ENCODE measurements around the gene ACSL1.
A peak's percentile ranks its signal among the peaks of the same experiment; 100 is the strongest.

Gene ACSL1

GRCh38 chr4:184825896-184826690, at the start of gene ACSL1:
Gene ACSL1, minus strand, starts transcription at chr4:184825968. Its CDS starts 22,454 bp downstream, at chr4:184803514.
- peak; percentile 58 to 61 for DNase-seq (ENCODE audit: low read depth in 2 of 2)

- DNase-seq (ENCODE audit: low read depth in 2 of 2), result no peak
Observed at GRCh38 chr4:184873054-184873453, 47.3 kb upstream of the ACSL1 start.

DNA sequence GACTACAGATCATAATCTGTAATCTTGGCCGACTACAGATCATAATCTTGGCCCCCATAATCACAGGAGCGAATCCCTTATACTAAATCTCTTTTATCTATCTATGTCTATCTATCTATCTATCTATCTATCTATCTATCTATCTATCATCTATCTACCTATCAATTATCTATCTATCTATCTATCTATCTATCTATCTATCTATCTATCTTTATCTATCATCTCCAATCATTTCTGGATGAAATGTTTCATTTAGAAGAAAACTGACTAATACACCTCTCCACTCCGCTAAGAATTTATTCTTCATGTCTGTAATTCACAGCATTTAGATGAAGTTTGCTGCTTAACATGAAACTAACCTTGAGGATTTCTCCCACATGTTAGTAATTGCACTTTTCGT, 45.0 kb upstream of the ACSL1 start:
- no peak for DNase-seq (ENCODE audit: low read depth in 2 of 2)

DNA sequence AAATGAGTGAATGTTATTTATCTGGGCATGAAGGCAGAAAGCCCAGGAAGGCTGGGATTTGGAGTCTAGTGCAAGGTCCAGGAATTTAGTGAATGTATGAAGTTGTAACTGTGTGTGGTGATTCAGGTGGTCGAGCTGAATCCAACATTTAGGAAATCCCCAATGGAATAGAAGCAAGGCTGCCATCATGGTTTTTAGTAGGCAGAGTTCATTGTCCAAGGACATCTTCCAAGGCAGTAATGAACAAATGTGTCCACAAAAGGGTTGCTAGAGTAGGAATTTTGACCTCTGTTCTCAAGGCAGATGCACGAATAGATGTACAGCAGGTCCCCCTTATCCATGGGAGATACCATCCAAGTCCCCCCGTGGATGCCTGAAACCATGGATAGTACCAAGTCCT, 42.9 kb upstream of the ACSL1 start:
- no peak for DNase-seq (ENCODE audit: low read depth in 2 of 2)

GRCh38 chr4:184863916-184864315, 38.1 kb upstream of the ACSL1 start:
- DNase-seq (ENCODE audit: low read depth in 2 of 2), result no peak

GRCh38 chr4:184861047-184861446, 35.3 kb upstream of the ACSL1 start:
- DNase-seq (ENCODE audit: low read depth in 2 of 2), result no peak

DNA sequence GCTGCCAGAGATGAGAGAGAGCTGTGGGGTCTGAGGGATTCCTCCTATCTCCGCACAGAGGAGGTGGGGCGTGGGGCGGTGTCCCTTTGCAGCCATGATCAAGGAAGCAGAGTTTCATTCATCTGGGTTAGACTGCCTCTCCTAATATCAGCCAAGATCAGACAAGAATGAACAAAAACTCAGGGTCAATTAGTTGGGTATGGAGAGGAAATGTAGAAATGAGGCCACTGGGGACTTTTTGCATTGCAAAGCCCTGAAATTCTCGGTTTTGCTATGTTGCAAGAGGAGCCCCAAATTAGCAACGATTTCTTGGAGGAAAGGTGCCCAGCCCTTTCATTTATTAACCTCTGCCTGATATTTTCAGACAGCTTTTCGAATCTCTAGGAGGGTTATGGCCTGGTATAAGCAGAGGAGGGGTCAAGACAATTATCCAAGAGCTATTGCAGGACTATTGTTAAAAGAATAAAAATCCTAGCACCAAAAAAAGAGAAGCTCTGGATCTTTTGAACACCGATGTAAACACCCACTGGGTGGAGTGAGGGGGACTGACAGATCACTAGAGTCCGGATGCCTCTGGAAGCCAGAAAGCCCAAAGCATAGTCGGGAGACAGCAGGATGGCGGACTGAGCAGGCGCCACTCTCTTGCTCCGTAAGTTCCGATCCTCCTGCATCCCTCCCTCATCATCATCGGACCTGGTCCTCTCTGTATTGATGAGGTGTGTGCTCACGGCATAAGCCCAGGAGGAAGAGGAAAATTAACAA, 34.4 kb upstream of the ACSL1 start:
- no peak for DNase-seq (ENCODE audit: low read depth in 2 of 2)

DNA sequence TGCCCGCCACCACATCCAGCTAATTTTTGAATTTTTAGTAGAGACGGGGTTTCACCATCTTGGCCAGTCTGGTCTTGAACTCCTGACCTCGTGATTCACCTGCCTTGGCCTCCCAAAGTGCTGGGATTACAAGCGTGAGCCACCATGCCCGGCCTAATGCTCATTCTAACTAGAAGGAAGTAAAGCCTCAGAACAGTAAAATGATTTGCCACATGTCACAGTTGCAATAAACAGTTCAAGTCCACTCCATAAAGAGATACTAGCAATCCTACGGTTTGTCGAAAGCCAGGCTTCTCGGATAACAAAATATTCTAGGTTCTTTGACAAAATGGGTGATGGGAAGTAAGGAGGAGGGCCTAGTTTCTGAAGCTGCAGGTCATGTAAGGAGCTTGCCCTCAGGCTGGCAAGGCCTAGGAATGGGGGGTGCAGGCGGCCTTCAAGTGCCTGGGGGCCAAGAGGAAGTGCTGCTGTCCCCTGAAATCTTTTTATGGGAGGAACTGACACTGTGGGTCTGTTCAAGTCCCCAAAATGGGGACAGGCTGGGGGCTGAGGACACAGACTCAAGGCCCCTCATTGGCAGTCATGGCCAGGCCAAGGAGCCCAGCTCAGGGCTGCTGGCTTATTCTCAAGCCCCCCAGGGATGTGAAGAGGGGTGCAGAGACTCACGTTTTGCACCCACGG, 31.8 kb upstream of the ACSL1 start:
- no peak for DNase-seq (ENCODE audit: low read depth in 2 of 2)

DNA sequence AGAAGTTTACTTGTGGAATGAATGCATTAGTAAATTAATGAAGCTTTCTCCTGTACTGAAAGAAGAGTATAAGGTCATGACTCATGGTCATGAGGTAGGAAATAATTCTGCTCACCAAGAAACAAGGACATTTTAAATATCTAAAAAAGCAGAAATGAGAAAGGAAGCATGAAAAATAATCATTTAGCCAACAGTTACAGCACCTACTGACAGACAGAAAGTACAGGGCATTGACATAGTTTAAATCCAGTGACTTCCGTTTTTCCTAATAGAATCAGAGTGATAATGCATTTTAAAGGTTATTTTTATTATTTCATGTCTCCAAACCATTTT, 30.5 kb upstream of the ACSL1 start:
- DNase-seq (ENCODE audit: low read depth in 2 of 2), result no peak

DNA sequence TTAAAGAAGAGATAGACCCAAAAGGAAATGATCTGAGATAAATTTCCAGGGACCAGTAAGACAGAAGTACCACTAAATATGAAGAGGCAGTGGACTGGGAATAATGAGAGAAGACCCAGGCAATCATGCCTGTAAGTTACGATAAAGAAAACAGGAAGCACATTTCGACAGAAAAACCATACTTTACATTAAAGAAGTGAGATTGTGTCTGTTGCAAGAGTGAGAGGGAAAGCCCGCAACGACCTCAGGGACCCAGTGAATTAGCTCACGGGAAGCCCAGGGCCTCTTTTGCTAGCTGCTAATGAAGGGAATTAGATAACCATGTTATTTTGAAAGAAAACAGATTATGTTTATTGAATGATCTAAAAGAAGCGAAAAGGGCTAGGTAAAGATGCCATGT, 28.9 kb upstream of the ACSL1 start:
- DNase-seq (ENCODE audit: low read depth in 2 of 2), result no peak

DNA sequence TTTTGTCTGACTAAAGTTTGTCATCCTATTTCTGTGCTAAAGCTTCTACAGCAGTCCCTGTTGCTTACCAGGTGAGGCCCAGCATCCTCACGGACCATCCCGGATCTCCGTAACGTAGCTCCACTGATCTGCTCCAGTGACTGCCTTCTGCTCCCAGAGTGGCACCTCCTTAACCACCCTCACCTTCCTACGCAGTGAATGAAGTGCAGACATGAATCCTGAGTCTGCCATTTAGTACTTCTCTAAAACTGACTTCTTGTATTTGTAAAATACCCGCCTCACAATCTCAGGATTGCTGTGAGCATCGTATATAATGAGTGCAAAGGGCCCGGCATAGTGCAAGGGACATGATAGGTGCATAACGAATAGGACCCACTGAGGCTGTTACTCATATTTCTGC, 27.7 kb upstream of the ACSL1 start:
- DNase-seq (ENCODE audit: low read depth in 2 of 2), result no peak

DNA sequence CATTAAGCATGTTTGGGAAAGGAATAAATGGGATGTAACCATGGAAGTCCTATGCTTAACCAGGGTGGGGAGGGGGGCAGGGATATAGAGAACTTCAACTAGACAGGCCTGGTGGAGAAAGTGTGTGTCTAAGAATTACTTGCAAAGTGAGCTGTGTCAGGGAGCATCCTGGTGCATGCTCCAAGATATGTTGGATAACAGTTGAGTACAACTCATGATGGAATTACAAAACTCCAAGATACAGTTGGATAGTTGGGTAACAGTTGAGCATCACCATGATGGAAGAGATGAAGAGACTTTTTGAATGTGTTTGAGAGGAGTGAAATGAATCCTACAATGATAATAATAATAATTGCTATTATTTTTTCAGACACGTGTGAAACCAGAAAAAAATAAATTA, 26.1 kb upstream of the ACSL1 start:
- DNase-seq (ENCODE audit: low read depth in 2 of 2), result no peak

DNA sequence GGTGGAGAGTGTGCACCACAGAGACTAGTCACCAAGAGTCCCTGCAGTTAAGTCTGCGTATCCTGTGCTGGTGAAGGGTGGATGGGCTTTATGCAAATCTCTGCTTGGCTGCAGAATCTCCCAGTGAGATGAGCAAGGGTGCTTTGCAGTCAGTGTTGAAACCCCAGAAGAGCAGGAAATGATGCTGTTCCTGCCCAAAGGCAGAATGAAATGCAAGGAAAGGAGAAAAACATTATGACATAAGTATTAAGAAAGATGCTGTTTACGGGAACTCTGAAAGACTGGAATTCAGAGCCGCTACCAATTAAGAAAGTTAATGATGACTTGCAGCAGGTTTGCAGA, 25.4 kb upstream of the ACSL1 start:
- DNase-seq (ENCODE audit: low read depth in 2 of 2), result no peak

DNA sequence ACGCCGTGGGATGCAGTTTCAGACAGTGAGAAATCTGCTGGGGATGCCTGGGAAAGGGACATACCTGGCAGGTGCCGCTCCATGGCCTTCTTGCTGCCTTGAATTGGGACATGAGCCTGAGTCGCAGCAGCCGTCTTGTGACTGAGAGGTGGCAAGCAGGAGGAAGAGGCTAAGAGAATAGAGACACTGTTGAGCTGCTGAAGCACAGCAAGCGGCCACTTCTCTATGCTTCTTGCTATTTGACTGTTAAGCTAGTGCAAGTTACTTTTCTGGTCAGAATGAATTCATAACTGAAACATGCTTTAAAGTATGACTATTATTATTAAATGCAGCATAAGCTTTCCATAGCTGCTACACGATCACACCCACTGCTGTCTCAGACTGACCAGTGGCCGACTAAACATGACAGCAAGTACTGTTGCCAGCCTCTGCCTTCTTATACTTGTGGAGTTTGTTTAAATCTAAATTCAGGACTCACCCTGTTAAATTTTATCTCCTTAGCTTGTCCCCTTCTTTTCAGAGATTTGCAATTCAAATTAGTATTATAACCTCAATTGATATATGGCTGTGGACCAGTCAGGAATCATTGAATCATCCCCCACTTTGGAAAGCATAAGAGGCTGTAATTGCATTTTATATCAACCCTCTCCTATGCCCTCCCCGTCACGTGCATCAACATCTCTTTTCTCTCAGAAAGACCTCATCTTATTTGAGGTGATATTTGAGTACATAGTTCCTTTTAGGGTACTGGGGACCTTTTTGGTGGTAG, 24.8 kb upstream of the ACSL1 start:
- DNase-seq (ENCODE audit: low read depth in 2 of 2), result no peak

- DNase-seq (ENCODE audit: low read depth in 2 of 2), result no peak
Observed at GRCh38 chr4:184850018-184850417, 24.2 kb upstream of the ACSL1 start.

DNA sequence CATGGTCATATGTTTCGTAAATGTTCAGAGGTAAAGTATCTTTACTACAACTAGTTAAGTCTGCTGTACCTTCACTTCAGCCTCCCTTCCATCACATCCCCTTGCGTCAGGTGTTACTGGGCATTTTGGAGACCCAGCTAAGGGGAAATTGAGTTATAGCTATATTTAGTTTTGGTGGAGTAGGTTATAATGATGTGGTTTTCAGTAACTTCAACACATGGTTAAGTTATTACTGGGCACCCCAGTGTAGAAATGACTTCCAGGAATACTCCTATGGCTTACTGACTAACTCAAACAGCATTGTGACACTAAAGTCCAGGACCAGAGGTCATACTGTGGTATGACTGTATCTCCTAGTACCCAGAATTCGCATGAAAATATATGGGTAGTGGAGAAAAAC, 23.4 kb upstream of the ACSL1 start:
- DNase-seq (ENCODE audit: low read depth in 2 of 2), result no peak

- DNase-seq (ENCODE audit: low read depth in 2 of 2), result no peak
Observed at GRCh38 chr4:184848510-184848909, 22.7 kb upstream of the ACSL1 start.

GRCh38 chr4:184846531-184846930, 20.8 kb upstream of the ACSL1 start:
- no peak for DNase-seq (ENCODE audit: low read depth in 2 of 2)

DNA sequence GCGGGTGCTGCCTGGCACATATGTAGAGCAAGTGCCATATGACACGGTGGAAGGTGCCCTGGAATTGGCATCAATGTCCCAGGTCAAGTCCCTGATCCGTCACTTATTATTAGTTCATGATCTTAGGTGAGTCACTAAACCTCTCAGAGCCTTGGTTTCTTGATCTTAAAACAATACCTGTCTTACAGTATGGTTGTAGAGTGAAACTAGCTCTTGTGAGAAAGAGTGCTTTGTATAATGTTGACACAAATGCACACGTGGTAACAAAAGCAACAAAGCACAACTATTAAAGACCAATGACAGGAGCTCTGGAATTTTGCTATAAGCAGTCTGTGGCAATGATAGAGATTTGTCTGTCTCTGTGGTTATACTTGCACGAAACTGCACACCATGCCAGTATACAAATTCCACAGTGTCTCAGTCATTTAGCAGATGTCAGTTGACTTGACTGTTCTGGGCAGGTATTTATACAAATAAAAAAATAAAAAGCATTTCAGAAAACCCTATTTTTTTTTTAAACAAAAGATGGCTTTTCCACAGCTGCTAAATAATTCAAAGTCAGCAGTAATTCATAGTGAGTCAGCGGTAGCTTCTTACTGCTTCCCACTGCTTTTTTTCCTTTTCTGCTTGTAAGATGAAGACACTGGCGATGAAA, 19.7 kb upstream of the ACSL1 start:
- no peak for DNase-seq (ENCODE audit: low read depth in 2 of 2)

DNA sequence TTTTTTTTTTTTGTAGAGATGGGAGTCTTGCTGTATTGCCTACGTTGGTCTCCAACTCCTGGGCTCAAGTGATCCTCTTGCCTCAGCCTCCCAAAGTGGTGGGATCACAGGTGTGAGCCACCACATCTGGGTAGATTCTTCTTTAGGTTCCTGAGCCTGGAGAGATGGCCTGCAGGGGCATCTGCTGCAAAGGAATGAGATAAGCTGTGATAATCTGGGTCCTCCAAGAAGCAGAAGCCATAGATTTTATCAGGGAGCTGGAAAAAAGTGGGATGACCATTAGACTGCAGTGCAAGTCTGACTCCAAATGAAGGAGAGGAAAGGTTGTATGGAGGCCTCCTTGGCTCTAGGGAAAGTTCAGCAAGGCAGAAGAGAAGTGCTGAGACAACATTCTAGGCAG, 19.0 kb upstream of the ACSL1 start:
- no peak for DNase-seq (ENCODE audit: low read depth in 2 of 2)

GRCh38 chr4:184843984-184844554, 18.3 kb upstream of the ACSL1 start:
- DNase-seq (ENCODE audit: low read depth in 2 of 2), result peak in 1 of 2 donors; percentile 27

All from activated CD4-positive, alpha-beta T cell treated with anti-CD3 and anti-CD28 coated beads for 24 hours (primary cell).